Parathyroid adenoma (tissue), 2 donors: ENCODE data around the gene CIDEA.
A peak's percentile ranks its signal among the peaks of the same experiment; 100 is the strongest.

Source experiments
- H2AFZ ChIP-seq: fragments of 300-600 bp; sonication (generic); one replicate; pipeline ENCODE4 v1.7.0; 2017; ENCODE audit warnings: antibody characterized with exemption, mild to moderate bottlenecking
- H3K27ac ChIP-seq: fragments of 300-600 bp; sonication (generic); one replicate; pipeline ENCODE4 v1.7.0; 2017
- H3K27me3 ChIP-seq: fragments of 300-600 bp; sonication (generic); one replicate; pipeline ENCODE4 v1.7.0; 2017; ENCODE audit warnings: low read length; ENCODE audit not compliant: control insufficient read depth, insufficient read depth
- H3K36me3 ChIP-seq: fragments of 300-600 bp; sonication (generic); one replicate; pipeline ENCODE4 v1.7.0; 2017; ENCODE audit warnings: low read length; ENCODE audit not compliant: control insufficient read depth, insufficient read depth
- H3K4me1 ChIP-seq: fragments of 300-600 bp; sonication (generic); one replicate; pipeline ENCODE4 v1.7.0; 2017; ENCODE audit warnings: control low read depth
- H3K4me2 ChIP-seq: fragments of 300-600 bp; sonication (generic); one replicate; pipeline ENCODE4 v1.7.0; 2017; ENCODE audit warnings: low read length
- H3K4me3 ChIP-seq: fragments of 300-600 bp; sonication (generic); one replicate; pipeline ENCODE4 v1.7.0; 2017; ENCODE audit warnings: low read depth, low read length
- H3K79me2 ChIP-seq: fragments of 300-600 bp; sonication (generic); one replicate; pipeline ENCODE4 v1.7.0; 2017; ENCODE audit warnings: control low read depth
- H3K9ac ChIP-seq: fragments of 300-600 bp; sonication (generic); one replicate; pipeline ENCODE4 v1.7.0; 2017; ENCODE audit warnings: mild to moderate bottlenecking
- H3K9me3 ChIP-seq: fragments of 300-600 bp; sonication (generic); one replicate; pipeline ENCODE4 v1.7.0; 2017; ENCODE audit warnings: low read length; ENCODE audit not compliant: control insufficient read depth
- CTCF ChIP-seq: fragments of 300-600 bp; sonication (generic); IDR thresholded peaks from one replicate; pipeline ENCODE4 v1.7.0; 2017; ENCODE audit warnings: antibody characterized with exemption, mild to moderate bottlenecking
- donor health status: primary hyperparathyroidism.

The CIDEA gene

GRCh38 chr18:12283256-12283655 lies 29.1 kb downstream of the CIDEA start:
- Histone ChIP-seq H3K27ac (no peak overlapping the region), H3K27me3 (no peaks in the 10 kb centered on the region)

GRCh38 chr18:12283666-12284065 lies 29.5 kb downstream of the CIDEA start:
- no peak overlapping the region for H3K27ac ChIP-seq
- TF ChIP-seq CTCF = no peak

More at GRCh38 chr18:12283256-12283655, 29.1 kb downstream of the CIDEA start:
- H3K9ac ChIP-seq = no peak overlapping the region
- H3K79me2 ChIP-seq = no peaks in the 10 kb centered on the region
- H3K4me2 ChIP-seq = no peak overlapping the region
- no peaks in the 10 kb centered on the region for H3K9me3 ChIP-seq
- no peak overlapping the region for H2AFZ ChIP-seq
- no peak overlapping the region for H3K4me3 ChIP-seq
- no peak for TF ChIP-seq CTCF
- H3K4me1 ChIP-seq = peaks cover 2% of the 10 kb centered on the region
- H3K36me3 ChIP-seq = no peaks in the 10 kb centered on the region

GRCh38 chr18:12287131-12287681 lies 33.0 kb downstream of the CIDEA start:
- no peak for TF ChIP-seq CTCF
- Histone ChIP-seq H3K4me2 (peak overlapping the region; percentile 89), H3K27ac (no peak overlapping the region), H3K9me3 (no peaks in the 10 kb centered on the region), H3K79me2 (no peaks in the 10 kb centered on the region), H3K36me3 (no peaks in the 10 kb centered on the region), H3K4me1 (peaks cover 10% of the 10 kb centered on the region), H2AFZ (peak overlapping the region; percentile 79), H3K4me3 (peak overlapping the region; percentile 51), H3K27me3 (no peaks in the 10 kb centered on the region), H3K9ac (no peak overlapping the region)

More at GRCh38 chr18:12283666-12284065, 29.5 kb downstream of the CIDEA start:
- no peaks in the 10 kb centered on the region for H3K79me2 ChIP-seq
- no peaks in the 10 kb centered on the region for H3K9me3 ChIP-seq
- peaks cover 6% of the 10 kb centered on the region for H3K4me1 ChIP-seq
- H3K9ac ChIP-seq = no peak overlapping the region
- no peaks in the 10 kb centered on the region for H3K36me3 ChIP-seq
- no peaks in the 10 kb centered on the region for H3K27me3 ChIP-seq
- no peak overlapping the region for H3K4me3 ChIP-seq
- H3K4me2 ChIP-seq = no peak overlapping the region
- no peak overlapping the region for H2AFZ ChIP-seq

GRCh38 chr18:12287684-12288402 lies 33.7 kb downstream of the CIDEA start:
- Histone ChIP-seq H3K4me3 (peak overlapping the region; percentile 51), H3K9me3 (no peaks in the 10 kb centered on the region), H3K36me3 (no peaks in the 10 kb centered on the region), H3K9ac (no peak overlapping the region), H3K27ac (no peak overlapping the region), H3K4me1 (peaks cover 10% of the 10 kb centered on the region), H3K4me2 (peak overlapping the region; percentile 89), H2AFZ (peak overlapping the region; percentile 79), H3K79me2 (no peaks in the 10 kb centered on the region), H3K27me3 (no peaks in the 10 kb centered on the region)
- TF ChIP-seq CTCF = no peak

- Histone ChIP-seq H3K4me1 (peaks cover 10% of the 10 kb centered on the region), H3K36me3 (no peaks in the 10 kb centered on the region), H2AFZ (peak overlapping the region; percentile 79), H3K27me3 (no peaks in the 10 kb centered on the region), H3K9ac (no peak overlapping the region), H3K4me3 (peak overlapping the region; percentile 51), H3K79me2 (no peaks in the 10 kb centered on the region), H3K4me2 (peak overlapping the region; percentile 89), H3K27ac (no peak overlapping the region), H3K9me3 (no peaks in the 10 kb centered on the region)
- TF ChIP-seq CTCF = no peak
Observed at GRCh38 chr18:12288403-12288755, 34.2 kb downstream of the CIDEA start.
